ENCODE results near the gene PABPN1L.

The PABPN1L gene

DNA sequence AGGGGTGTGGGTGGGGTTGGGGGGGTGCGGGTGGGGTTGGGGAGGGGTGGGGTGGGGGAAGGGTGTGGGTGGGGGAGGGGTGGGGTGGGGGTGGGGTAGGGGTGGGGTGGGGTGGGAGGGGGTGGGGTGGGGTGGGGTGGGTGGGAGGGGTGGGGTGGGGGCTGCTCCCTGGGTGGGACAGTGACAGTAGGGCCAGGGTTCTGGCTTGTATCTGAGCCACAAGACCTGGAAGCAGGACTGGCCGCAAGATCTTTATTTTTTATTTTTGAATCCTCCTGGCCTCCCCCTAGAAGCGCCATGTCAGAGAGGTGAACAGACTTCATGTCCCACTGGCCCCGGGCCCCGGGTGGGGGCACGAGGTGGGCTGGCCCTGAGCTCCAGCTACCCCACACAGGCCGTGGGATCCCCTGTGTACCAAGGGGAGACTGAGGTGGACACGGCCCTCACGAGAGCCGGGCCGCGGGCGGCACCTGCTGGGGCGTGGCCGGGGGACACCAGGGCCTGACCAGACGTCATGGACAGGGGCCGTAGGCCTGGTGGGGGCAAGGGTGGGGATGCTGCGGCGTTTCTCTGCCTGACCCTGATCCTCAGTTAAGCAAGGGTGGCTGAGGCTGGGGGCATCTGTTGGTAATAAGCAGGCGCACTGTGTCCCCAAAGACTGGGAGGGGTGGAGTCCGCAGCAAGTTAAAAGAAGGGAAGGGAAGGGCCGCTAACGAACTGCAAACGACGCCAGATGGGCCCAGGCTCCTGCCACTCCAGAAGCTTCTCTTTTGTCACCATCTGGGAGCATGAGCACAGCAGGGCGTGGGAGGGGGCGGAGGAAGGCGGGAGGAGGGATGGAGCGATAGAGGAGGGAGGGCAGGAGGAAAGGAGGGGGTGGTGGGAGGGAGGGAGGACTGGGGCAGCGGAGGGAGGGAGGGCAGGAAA, 22.3 kb upstream of the PABPN1L start:
- H3K27me3 ChIP-seq (ENCODE audit: insufficient read depth, low read length), result no peaks in the 10 kb centered on the region
- no peak overlapping the region for H3K4me3 ChIP-seq (ENCODE audit: low read length)
- H3K4me1 ChIP-seq (ENCODE audit: insufficient read depth, low read length), result no peaks in the 10 kb centered on the region
- no peak overlapping the region for H3K27ac ChIP-seq (ENCODE audit: low read depth, low read length)
- H3K36me3 ChIP-seq (ENCODE audit: insufficient read depth, low read length), result no peaks in the 10 kb centered on the region
- H3K9ac ChIP-seq (ENCODE audit: low read depth, low read length), result no peak overlapping the region
- H3K9me3 ChIP-seq (ENCODE audit: insufficient read depth, low read depth, low read length), result no peaks in the 10 kb centered on the region
- 85% methylated on average over 28 of the region's 30 CpGs for WGBS

DNA sequence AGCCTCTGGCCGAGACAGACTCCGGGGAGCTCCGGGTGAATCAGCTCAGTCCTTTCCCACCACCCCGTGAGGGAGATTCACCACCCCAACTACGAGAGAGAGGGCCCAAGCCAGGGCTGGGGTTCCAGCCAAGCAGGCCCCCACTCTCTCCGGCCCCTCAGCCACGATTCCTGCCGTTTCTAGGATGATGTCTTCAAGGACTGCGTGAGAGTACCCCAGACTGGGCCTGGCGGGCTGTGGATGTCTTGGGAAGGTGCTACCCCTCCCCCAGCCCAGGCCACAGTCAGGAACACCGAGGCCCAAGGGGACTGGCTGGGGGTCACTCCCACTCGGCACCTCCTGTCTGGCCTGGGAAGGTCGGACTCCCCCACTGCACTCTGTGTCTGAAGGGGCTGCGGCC, 21.6 kb upstream of the PABPN1L start:
- H3K9ac ChIP-seq (ENCODE audit: low read depth, low read length), result no peak overlapping the region
- no peaks in the 10 kb centered on the region for H3K9me3 ChIP-seq (ENCODE audit: insufficient read depth, low read depth, low read length)
- H3K36me3 ChIP-seq (ENCODE audit: insufficient read depth, low read length), result no peaks in the 10 kb centered on the region
- no peaks in the 10 kb centered on the region for H3K27me3 ChIP-seq (ENCODE audit: insufficient read depth, low read length)
- H3K4me1 ChIP-seq (ENCODE audit: insufficient read depth, low read length), result no peaks in the 10 kb centered on the region
- H3K27ac ChIP-seq (ENCODE audit: low read depth, low read length), result no peak overlapping the region
- no peak overlapping the region for H3K4me3 ChIP-seq (ENCODE audit: low read length)
- 93% methylated on average over 12 of the region's 14 CpGs for WGBS

DNA sequence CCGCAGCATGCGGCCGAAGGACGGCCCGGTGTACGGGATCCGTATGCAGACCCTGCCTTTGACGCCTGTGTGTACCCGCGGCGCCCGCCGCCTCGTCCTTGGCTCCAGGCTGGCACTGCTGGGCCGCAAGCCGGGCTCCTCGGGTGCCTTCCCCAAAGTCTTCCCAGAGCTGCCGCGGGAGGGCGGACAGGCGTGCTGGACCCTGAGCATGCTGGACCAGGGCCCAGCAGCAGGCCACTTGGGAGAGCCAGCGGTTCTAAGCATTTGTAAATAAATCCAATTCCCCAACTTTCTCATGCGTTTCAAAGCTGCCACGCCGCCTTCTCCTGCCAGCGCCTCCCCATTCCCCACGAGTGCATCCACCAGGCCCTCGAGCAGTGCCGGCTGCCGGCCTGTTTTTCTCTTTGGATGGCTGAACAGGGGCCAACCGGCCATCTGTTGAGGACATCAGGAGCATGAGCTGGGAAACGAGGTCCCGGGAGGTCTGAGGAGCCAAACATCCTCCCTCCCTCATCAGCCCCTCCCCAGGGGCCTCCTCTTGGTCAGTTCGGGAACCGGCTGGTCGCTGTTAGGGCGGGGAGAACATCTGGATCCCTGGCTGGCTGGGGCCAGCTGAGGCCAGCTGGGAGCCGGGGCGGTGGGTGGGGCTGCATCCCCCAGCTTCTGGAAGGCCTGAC, 20.5 kb upstream of the PABPN1L start:
- no peaks in the 10 kb centered on the region for H3K27me3 ChIP-seq (ENCODE audit: insufficient read depth, low read length)
- H3K27ac ChIP-seq (ENCODE audit: low read depth, low read length), result no peak overlapping the region
- H3K9ac ChIP-seq (ENCODE audit: low read depth, low read length), result no peak overlapping the region
- 93% methylated on average over 39 of the region's 39 CpGs for WGBS
- no peaks in the 10 kb centered on the region for H3K9me3 ChIP-seq (ENCODE audit: insufficient read depth, low read depth, low read length)
- H3K4me3 ChIP-seq (ENCODE audit: low read length), result no peak overlapping the region
- H3K4me1 ChIP-seq (ENCODE audit: insufficient read depth, low read length), result no peaks in the 10 kb centered on the region
- no peaks in the 10 kb centered on the region for H3K36me3 ChIP-seq (ENCODE audit: insufficient read depth, low read length)

DNA sequence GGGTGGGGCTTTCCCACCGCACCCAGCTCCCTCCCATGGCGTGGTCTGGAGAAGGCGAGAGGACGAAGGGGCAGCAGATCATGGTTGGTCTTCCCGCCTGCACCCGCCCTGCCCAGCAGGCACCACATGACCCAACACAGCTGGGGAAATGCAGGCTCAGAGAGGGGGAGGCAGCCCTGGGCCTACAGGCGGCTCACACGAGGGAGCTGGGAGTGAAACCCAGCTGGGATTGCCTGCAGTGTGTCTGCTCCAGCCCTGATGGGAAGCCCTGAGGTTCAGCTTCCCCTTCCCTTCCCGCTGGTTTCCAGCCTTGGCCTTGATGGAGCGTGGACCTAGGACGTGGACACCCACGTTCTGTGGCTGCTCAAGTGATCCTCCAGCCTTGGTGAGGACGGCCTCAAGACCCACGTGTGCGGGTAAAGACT, 20.0 kb upstream of the PABPN1L start:
- WGBS, result 94% methylated on average over 15 of the region's 15 CpGs
- Histone ChIP-seq H3K27ac (ENCODE audit: low read depth, low read length) (no peak overlapping the region), H3K4me3 (ENCODE audit: low read length) (no peak overlapping the region), H3K27me3 (ENCODE audit: insufficient read depth, low read length) (no peaks in the 10 kb centered on the region), H3K4me1 (ENCODE audit: insufficient read depth, low read length) (no peaks in the 10 kb centered on the region), H3K36me3 (ENCODE audit: insufficient read depth, low read length) (no peaks in the 10 kb centered on the region), H3K9me3 (ENCODE audit: insufficient read depth, low read depth, low read length) (no peaks in the 10 kb centered on the region), H3K9ac (ENCODE audit: low read depth, low read length) (no peak overlapping the region)

DNA sequence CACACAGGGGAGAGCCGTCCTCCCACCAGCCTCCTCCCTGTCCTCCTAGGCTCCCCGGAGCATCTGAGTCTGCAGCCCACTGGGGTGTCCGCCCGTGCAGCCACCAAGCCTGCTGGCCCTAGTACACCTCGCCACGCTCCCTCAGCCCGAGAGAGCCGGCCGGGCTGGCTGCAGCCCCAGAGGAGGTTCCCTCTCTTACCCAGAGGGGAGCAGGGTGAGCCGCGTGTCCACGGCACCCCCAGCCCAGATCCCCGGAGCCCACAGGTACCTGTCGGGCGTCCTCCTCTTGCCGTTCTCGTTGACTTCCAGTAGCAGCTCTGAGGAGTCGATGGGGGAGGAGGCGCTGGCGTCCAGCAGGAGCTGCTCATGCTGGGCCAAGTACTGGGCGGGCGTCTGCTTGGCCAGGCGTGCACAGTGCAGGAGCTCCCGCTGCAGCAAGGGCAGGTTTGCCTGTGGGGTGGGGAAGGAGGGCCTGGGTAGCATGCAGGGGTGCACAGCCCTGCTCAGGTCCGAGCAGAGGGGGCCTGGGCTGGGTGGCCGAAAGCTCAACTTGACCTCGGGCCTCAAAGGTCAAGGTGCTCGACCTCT, 19.3 kb upstream of the PABPN1L start:
- H3K27ac ChIP-seq (ENCODE audit: low read depth, low read length), result no peak overlapping the region
- H3K27me3 ChIP-seq (ENCODE audit: insufficient read depth, low read length), result no peaks in the 10 kb centered on the region
- WGBS, result 95% methylated on average over 28 of the region's 28 CpGs
- no peaks in the 10 kb centered on the region for H3K9me3 ChIP-seq (ENCODE audit: insufficient read depth, low read depth, low read length)
- H3K9ac ChIP-seq (ENCODE audit: low read depth, low read length), result no peak overlapping the region
- no peak overlapping the region for H3K4me3 ChIP-seq (ENCODE audit: low read length)
- no peaks in the 10 kb centered on the region for H3K36me3 ChIP-seq (ENCODE audit: insufficient read depth, low read length)
- no peaks in the 10 kb centered on the region for H3K4me1 ChIP-seq (ENCODE audit: insufficient read depth, low read length)

DNA sequence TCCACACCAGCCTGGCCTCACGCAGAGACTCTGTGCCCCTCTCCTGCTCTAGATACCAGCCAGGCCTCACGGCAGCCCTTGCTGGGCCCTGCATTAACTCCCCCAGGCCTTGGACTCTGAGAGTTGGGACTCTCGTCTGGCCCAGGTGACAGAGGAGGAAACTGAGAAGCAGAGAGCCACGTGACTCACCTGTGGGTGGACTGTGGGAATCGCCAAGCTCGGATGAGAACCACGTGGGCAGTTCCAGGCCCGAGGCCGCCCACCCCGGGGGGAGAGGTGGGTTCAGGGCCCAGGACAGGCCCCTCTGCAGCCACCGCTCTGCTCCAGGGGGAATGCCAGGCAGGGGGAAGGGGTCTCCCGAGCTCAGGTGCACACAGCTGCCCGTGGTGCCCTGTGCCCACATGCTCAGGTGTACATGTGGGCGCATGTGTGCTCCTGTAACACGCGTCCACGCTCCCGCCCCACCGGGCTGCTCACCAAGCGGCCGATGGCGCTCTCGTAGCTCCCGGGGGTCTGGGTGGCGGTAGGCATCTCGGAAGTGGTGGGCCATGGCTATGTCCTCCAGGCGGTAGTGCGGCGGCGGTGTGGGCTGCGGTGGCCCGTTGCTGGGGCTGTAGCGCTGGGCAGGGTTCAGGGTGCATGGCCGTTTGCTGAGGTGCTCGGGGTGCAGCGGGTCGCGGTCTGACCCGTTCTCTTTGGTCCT, 18.3 kb upstream of the PABPN1L start:
- Histone ChIP-seq H3K27ac (ENCODE audit: low read depth, low read length) (no peak overlapping the region), H3K36me3 (ENCODE audit: insufficient read depth, low read length) (no peaks in the 10 kb centered on the region), H3K9me3 (ENCODE audit: insufficient read depth, low read depth, low read length) (no peaks in the 10 kb centered on the region), H3K27me3 (ENCODE audit: insufficient read depth, low read length) (no peaks in the 10 kb centered on the region), H3K4me1 (ENCODE audit: insufficient read depth, low read length) (no peaks in the 10 kb centered on the region), H3K4me3 (ENCODE audit: low read length) (no peak overlapping the region), H3K9ac (ENCODE audit: low read depth, low read length) (no peak overlapping the region)
- WGBS, result 95% methylated on average over 39 of the region's 39 CpGs

DNA sequence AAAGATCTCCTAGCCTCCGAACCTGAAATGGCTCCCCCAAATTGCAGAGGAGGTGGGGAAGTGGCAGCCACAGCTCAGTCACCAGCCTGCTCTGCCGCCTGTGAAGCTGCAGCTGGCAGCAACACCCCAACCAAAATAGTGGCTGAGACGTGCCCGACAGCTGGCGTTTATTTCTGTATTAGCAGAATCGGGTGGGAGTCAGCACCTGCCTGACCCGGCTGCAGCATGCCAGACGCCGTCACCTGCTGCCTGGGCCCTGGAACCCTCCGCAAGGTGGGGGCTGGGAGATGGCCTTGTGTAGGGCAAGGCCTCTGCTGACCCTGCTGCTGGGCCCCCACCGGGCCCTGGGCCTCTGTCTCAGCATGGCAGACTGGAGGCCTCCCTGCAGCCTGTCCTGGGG, 17.5 kb upstream of the PABPN1L start:
- no peaks in the 10 kb centered on the region for H3K4me1 ChIP-seq (ENCODE audit: insufficient read depth, low read length)
- no peaks in the 10 kb centered on the region for H3K36me3 ChIP-seq (ENCODE audit: insufficient read depth, low read length)
- no peak overlapping the region for H3K4me3 ChIP-seq (ENCODE audit: low read length)
- no peak overlapping the region for H3K27ac ChIP-seq (ENCODE audit: low read depth, low read length)
- 92% methylated on average over 11 of the region's 11 CpGs for WGBS
- H3K9me3 ChIP-seq (ENCODE audit: insufficient read depth, low read depth, low read length), result no peaks in the 10 kb centered on the region
- no peaks in the 10 kb centered on the region for H3K27me3 ChIP-seq (ENCODE audit: insufficient read depth, low read length)
- no peak overlapping the region for H3K9ac ChIP-seq (ENCODE audit: low read depth, low read length)

DNA sequence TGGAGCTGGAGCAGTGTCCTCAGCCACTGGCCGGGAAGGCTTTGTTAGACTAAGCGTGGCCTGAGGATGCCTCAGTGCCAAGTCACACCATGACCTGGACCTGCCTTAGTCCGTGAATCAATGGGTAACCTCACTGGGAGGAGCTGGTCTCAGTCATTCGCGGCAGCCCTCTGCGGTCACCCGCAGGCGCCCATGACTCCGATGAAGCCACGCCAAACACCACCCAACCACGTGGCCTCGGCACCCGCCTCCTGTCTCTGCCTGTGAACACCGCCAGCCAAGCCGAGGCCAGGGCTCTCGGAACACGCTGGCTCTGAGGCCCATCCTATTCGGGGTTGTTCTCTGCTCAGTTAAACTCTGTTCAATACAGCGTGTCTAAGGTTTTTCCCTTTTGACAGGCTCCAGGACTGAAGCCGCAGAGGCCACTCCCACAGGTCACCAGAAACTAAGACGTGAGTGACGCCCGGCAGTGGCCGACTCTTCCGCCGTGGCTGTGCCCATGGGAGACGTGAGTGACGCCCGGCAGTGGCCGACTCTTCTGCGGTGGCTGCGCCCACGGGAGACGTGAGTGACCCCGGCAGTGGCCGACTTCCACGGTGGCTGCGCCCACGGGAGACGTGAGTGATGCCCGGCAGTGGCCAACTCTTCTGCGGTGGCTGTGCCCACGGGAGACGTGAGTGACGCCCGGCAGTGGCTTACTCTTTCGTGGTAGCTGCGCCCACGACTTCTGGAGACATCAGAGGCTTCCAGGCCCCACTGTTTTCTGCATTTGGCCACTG, 16.8 kb upstream of the PABPN1L start:
- Histone ChIP-seq H3K27ac (ENCODE audit: low read depth, low read length) (no peak overlapping the region), H3K36me3 (ENCODE audit: insufficient read depth, low read length) (no peaks in the 10 kb centered on the region), H3K9me3 (ENCODE audit: insufficient read depth, low read depth, low read length) (no peaks in the 10 kb centered on the region), H3K27me3 (ENCODE audit: insufficient read depth, low read length) (no peaks in the 10 kb centered on the region), H3K4me1 (ENCODE audit: insufficient read depth, low read length) (no peaks in the 10 kb centered on the region), H3K4me3 (ENCODE audit: low read length) (no peak overlapping the region), H3K9ac (ENCODE audit: low read depth, low read length) (no peak overlapping the region)
- 96% methylated on average over 49 of the region's 49 CpGs for WGBS

DNA sequence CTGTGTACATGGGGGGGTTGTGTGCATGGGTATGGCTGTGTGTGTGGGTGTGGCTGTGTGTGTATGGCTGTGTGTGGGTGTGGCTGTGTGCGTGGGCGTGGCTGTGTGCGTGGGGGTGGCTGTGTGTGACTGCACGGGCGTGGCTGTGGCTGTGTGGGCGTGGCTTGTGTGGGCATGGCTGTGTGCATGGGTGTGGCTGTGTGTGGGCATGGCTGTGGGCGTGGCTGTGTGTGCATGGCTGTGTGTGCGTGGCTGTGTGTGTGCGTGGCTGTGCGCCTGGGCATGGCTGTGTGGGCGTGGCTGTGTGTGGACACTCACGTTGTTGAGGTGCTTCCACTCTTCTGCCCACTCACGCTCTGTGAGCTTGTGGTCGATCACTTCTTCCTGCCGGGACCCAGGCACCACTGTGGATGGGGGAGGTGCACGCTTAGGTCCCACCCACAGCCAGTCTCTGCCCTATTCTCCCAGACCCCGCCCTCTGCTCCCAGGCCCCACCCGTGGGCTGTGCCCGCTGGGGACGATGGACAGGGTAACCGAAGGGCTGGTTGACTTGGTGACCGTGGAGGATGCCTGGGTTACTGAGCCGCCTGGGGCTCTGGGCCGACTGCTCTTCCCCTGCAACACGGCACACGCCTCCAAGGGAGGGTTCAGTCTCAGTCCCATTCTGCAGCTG, 16.0 kb upstream of the PABPN1L start:
- WGBS, result 94% methylated on average over 26 of the region's 26 CpGs
- H3K9ac ChIP-seq (ENCODE audit: low read depth, low read length), result no peak overlapping the region
- H3K36me3 ChIP-seq (ENCODE audit: insufficient read depth, low read length), result no peaks in the 10 kb centered on the region
- H3K4me1 ChIP-seq (ENCODE audit: insufficient read depth, low read length), result no peaks in the 10 kb centered on the region
- H3K9me3 ChIP-seq (ENCODE audit: insufficient read depth, low read depth, low read length), result no peaks in the 10 kb centered on the region
- no peaks in the 10 kb centered on the region for H3K27me3 ChIP-seq (ENCODE audit: insufficient read depth, low read length)
- H3K4me3 ChIP-seq (ENCODE audit: low read length), result no peak overlapping the region
- H3K27ac ChIP-seq (ENCODE audit: low read depth, low read length), result no peak overlapping the region

DNA sequence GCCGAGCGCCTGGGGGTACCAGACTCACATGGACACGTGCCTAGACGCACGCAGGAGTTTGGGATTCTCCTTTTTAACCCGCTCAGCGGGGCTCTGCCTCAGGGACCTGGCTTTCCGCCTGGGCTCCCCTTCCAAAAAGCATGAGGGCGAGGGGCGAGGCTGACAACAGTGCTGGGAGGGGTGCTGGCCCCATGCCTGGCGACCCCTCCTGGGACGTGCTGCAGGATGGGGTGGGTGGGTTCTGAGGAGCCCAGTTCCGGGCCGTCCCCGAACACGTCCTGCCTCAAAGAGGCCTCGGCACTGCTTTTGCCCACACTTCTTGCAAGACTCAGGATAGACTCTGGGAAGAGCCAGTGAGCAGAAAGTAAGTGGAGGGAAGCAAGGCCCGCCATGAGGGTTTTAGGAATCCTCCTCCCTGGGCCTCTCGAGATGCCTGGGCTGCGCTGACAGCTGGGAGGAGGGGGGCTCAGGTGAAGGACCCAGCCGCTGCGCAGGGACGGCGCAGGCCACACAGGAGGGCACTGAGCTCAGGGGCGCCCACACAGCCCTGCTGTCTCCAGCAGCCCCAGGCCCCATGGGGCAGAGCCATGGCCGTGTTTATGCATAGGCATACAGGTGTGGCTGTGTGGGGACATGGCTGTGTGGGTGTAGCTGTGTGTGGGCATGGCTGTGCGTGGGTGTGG, 15.4 kb upstream of the PABPN1L start:
- WGBS, result 94% methylated on average over 27 of the region's 27 CpGs

More for the DNA sequence above, 15.4 kb upstream of the PABPN1L start:
- Histone ChIP-seq H3K36me3 (ENCODE audit: insufficient read depth, low read length) (no peaks in the 10 kb centered on the region), H3K27ac (ENCODE audit: low read depth, low read length) (no peak overlapping the region), H3K27me3 (ENCODE audit: insufficient read depth, low read length) (no peaks in the 10 kb centered on the region), H3K9me3 (ENCODE audit: insufficient read depth, low read depth, low read length) (no peaks in the 10 kb centered on the region), H3K4me3 (ENCODE audit: low read length) (no peak overlapping the region), H3K4me1 (ENCODE audit: insufficient read depth, low read length) (no peaks in the 10 kb centered on the region), H3K9ac (ENCODE audit: low read depth, low read length) (no peak overlapping the region)

All from HUES64 (cell line).